GM23338 (cell line): ENCODE measurements around the gene PLD5. TPM values are rescaled to one million over a fixed set of nuclear protein-coding genes. Genes with fewer than 3 reads are reported as not detected.

ENCODE experiments used
- ATAC-seq: fragments of 200-7000 bp; cut with Tn5 transposase; 3 replicates; pipeline ENCODE4 v1.9.1; 2020
- DNase-seq: peaks from one replicate; pipeline ENCODE4 v3.0.0-alpha.2; 2015; ENCODE audit warnings: low spot score
- H2AFZ ChIP-seq: fragments of 200-600 bp; sonication (generic); 2 replicates; pipeline ENCODE4 v1.8.0; 2016; ENCODE audit warnings: antibody characterized with exemption, mild to moderate bottlenecking, moderate library complexity
- H3F3A ChIP-seq: fragments of 200-600 bp; sonication (generic); replicated peaks from 2 replicates; pipeline ENCODE4 v1.8.0; 2017; ENCODE audit warnings: antibody characterized with exemption, mixed run types, low read depth
- H3K27ac ChIP-seq: fragments of 200-600 bp; sonication (generic); 2 replicates; pipeline ENCODE4 v1.6.1; 2016; ENCODE audit warnings: low read depth
- H3K27me3 ChIP-seq: fragments of 200-600 bp; sonication (generic); 2 replicates; pipeline ENCODE4 v1.8.0; 2016; ENCODE audit warnings: mild to moderate bottlenecking, mixed run types, moderate library complexity; ENCODE audit not compliant: insufficient read depth
- H3K36me3 ChIP-seq: fragments of 200-600 bp; sonication (generic); 2 replicates; pipeline ENCODE4 v1.8.0; 2016; ENCODE audit warnings: mild to moderate bottlenecking; ENCODE audit not compliant: insufficient read depth
- H3K4me1 ChIP-seq: fragments of 200-600 bp; sonication (generic); 2 replicates; pipeline ENCODE4 v1.8.0; 2016; ENCODE audit warnings: mild to moderate bottlenecking, moderate library complexity; ENCODE audit not compliant: insufficient read depth
- H3K4me2 ChIP-seq: fragments of 200-600 bp; sonication (generic); 2 replicates; pipeline ENCODE4 v1.7.1; 2017; ENCODE audit warnings: mixed run types
- H3K4me3 ChIP-seq: fragments of 200-600 bp; sonication (generic); 2 replicates; pipeline ENCODE4 v1.6.1; 2016; ENCODE audit warnings: mixed run types
- H3K79me2 ChIP-seq: fragments of 200-600 bp; sonication (generic); replicated peaks from 2 replicates; pipeline ENCODE4 v1.8.0; 2017; ENCODE audit warnings: mild to moderate bottlenecking; ENCODE audit not compliant: insufficient read depth
- H3K9me2 ChIP-seq: fragments of 200-600 bp; sonication (generic); 2 replicates; pipeline ENCODE4 v1.8.0; 2017; ENCODE audit not compliant: insufficient read depth
- H4K20me1 ChIP-seq: fragments of 200-600 bp; sonication (generic); replicated peaks from 2 replicates; pipeline ENCODE4 v1.8.0; 2017; ENCODE audit warnings: mild to moderate bottlenecking; ENCODE audit not compliant: insufficient read depth
- H3K27ac Mint-ChIP-seq: 2 replicates; pipeline ENCODE4 v1.8.0; 2020; ENCODE audit warnings: inconsistent platforms, mild to moderate bottlenecking, moderate library complexity, mixed read lengths
- H3K27me3 Mint-ChIP-seq: 3 replicates; pipeline ENCODE4 v1.8.0; 2022; ENCODE audit warnings: low read depth, mild to moderate bottlenecking, moderate library complexity, mixed read lengths, inconsistent platforms; ENCODE audit not compliant: insufficient read depth, poor library complexity
- H3K36me3 Mint-ChIP-seq: 3 replicates; pipeline ENCODE4 v1.8.0; 2021; ENCODE audit warnings: low read depth, mild to moderate bottlenecking, inconsistent platforms, moderate library complexity, mixed read lengths
- H3K4me1 Mint-ChIP-seq: 3 replicates; pipeline ENCODE4 v1.8.0; 2020; ENCODE audit warnings: mild to moderate bottlenecking, inconsistent platforms, mixed read lengths
- H3K4me3 Mint-ChIP-seq: 3 replicates; pipeline ENCODE4 v1.8.0; 2021; ENCODE audit warnings: moderate library complexity, mild to moderate bottlenecking, inconsistent platforms, mixed read lengths
- H3K9me3 Mint-ChIP-seq: 3 replicates; pipeline ENCODE4 v1.8.0; 2020; ENCODE audit warnings: moderate library complexity, mild to moderate bottlenecking, inconsistent platforms, mixed read lengths
- CREB1 ChIP-seq: fragments of 250-450 bp; sonication (Bioruptor Pico); IDR thresholded peaks from 2 replicates; pipeline ENCODE4 v1.5.0; 2020; ENCODE audit warnings: low read depth, mild to moderate bottlenecking, moderate library complexity
- EZH2 ChIP-seq: fragments of 200-600 bp; sonication (generic); IDR thresholded peaks from one replicate; pipeline ENCODE4 v1.8.0; 2017; ENCODE audit warnings: antibody characterized with exemption, mild to moderate bottlenecking, low read depth; ENCODE audit not compliant: unreplicated experiment
- JUNB ChIP-seq: IDR thresholded peaks from one replicate; pipeline ENCODE4 v1.6.1; 2016; ENCODE audit warnings: antibody characterized with exemption; ENCODE audit not compliant: unreplicated experiment
- NANOG ChIP-seq: IDR thresholded peaks from 2 replicates; pipeline ENCODE4 v1.6.1; 2016; ENCODE audit warnings: antibody characterized with exemption, borderline replicate concordance
- POLR2AphosphoS5 ChIP-seq: IDR thresholded peaks from 2 replicates; pipeline ENCODE4 v1.6.1; 2016; ENCODE audit warnings: antibody characterized with exemption, low read depth
- STAT1 ChIP-seq: IDR thresholded peaks from one replicate; pipeline ENCODE4 v1.6.1; 2016; ENCODE audit warnings: antibody characterized with exemption; ENCODE audit not compliant: unreplicated experiment
- ZNF331 ChIP-seq: fragments of 250-450 bp; sonication (Bioruptor Pico); IDR thresholded peaks from 2 replicates; pipeline ENCODE4 v1.5.0; 2020; ENCODE audit warnings: low read depth, mild to moderate bottlenecking, moderate library complexity
- polyA plus RNA-seq: library from polyadenylated mRNA; unstranded; fragments of >200 nt; fragmentation: Nextera tagmentation; extraction: Ambion mirVana; gene quantifications from 2 replicates; pipeline ENCODE4 v1.2.1, GENCODE V29; 2016
- total RNA-seq: library from RNA; depleted of rRNA; stranded (reverse); fragments of >200 nt; shearing (Covaris generic); gene quantifications from 2 replicates; pipeline ENCODE4 v1.2.3, GENCODE V29; 2014
- TF ChIP-seq, protein P1 (sequence below), 2 experiments: fragments of 200-600 bp in 1 of 2; sonication (generic) in 1 of 2; conservative IDR thresholded peaks; 2 replicates each; pipeline versions ENCODE4 v1.5.1 to v1.6.1; 2016 to 2017; ENCODE audit warnings: antibody characterized with exemption in 2 of 2, low read depth in 2 of 2, mild to moderate bottlenecking in 2 of 2, moderate library complexity in 1 of 2
- TF ChIP-seq, protein P2 (sequence below): IDR thresholded peaks from 2 replicates; pipeline ENCODE4 v1.6.1; 2016; ENCODE audit warnings: antibody characterized with exemption
- TF ChIP-seq, protein P3 (sequence below): IDR thresholded peaks from one replicate; pipeline ENCODE4 v1.6.1; 2018; ENCODE audit warnings: antibody characterized with exemption; ENCODE audit not compliant: unreplicated experiment

PLD5 gene
- total and polyA plus RNA-seq, 2 experiments from 2014 or later: 5.5 to 5.8 TPM

DNA sequence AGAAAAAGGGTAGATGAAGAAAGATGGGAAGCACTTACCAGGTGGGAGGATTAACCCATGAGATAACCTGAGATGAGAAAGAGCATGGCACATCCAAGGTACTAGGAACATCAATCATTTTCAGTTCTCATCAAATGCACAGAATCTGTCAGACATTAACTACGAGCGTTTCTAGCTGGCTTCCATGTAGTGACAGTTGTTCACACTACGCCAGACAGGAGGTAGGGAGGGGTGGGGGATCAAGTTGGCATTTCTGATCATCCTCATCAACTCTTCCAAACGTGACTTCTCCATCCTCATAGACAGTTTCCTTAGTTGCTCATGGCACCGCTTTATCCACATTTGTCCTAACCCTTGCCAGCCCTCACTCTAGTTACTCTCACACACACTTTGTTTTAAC lies 120.2 kb downstream of the PLD5 start (continued):
- TF ChIP-seq, protein P1, sequence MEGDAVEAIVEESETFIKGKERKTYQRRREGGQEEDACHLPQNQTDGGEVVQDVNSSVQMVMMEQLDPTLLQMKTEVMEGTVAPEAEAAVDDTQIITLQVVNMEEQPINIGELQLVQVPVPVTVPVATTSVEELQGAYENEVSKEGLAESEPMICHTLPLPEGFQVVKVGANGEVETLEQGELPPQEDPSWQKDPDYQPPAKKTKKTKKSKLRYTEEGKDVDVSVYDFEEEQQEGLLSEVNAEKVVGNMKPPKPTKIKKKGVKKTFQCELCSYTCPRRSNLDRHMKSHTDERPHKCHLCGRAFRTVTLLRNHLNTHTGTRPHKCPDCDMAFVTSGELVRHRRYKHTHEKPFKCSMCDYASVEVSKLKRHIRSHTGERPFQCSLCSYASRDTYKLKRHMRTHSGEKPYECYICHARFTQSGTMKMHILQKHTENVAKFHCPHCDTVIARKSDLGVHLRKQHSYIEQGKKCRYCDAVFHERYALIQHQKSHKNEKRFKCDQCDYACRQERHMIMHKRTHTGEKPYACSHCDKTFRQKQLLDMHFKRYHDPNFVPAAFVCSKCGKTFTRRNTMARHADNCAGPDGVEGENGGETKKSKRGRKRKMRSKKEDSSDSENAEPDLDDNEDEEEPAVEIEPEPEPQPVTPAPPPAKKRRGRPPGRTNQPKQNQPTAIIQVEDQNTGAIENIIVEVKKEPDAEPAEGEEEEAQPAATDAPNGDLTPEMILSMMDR (conservative IDR thresholded peaks at IDR 0.05; ENCODE audit: low read depth in 2 of 2): no peak
- no peak for TF ChIP-seq POLR2AphosphoS5
- TF ChIP-seq ZNF331 (CRISPR knock-in tag): no peak
- TF ChIP-seq CREB1 (CRISPR knock-in tag): no peak

DNA sequence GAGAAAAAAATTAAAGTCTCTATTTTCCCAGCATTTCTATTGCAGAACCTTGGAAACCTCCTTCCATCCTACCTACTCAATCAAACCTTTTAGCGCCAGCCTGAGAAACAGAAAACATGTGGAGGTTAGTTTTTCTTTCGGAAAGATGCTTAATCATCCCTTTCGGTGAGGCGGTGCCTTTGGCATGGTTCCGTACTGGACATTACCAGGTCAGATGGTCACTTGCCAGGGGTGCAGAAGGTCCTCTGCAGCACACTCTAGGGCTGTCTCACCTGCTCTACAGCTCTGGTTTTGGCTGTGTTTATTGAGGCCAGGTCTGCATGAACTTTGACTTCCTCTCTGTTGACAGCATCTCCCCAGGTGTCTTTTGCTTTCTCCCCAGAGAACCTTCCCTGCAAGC lies 121.5 kb downstream of the PLD5 start:
- no peak for ATAC-seq
- H3K4me3 Mint-ChIP-seq: no peak overlapping the region
- peaks cover under 1% of the 10 kb centered on the region; the same call in 2 of the 3 replicates for H3K9me3 Mint-ChIP-seq
- Histone ChIP-seq H3K36me3 (no peaks in the 10 kb centered on the region), H3K4me1 (no peaks in the 10 kb centered on the region), H3K27ac (no peak overlapping the region), H3K9me2 (no peaks in the 10 kb centered on the region), H2AFZ (no peak overlapping the region), H3K79me2 (no peaks in the 10 kb centered on the region), H3K4me2 (no peak overlapping the region), H3K27me3 (no peaks in the 10 kb centered on the region), H3F3A (no peaks in the 10 kb centered on the region), H3K4me3 (no peak overlapping the region), H4K20me1 (no peaks in the 10 kb centered on the region; the same call in 1 of the 2 replicates)
- H3K4me1 Mint-ChIP-seq: peaks cover 2% of the 10 kb centered on the region; the same call in 1 of the 3 replicates
- DNase-seq: no peak
- no peaks in the 10 kb centered on the region for H3K27me3 Mint-ChIP-seq
- H3K27ac Mint-ChIP-seq: no peak overlapping the region
- H3K36me3 Mint-ChIP-seq: no peaks in the 10 kb centered on the region
- TF ChIP-seq JUNB: no peak
- TF ChIP-seq ZNF331 (CRISPR knock-in tag): no peak
- TF ChIP-seq, protein P2, sequence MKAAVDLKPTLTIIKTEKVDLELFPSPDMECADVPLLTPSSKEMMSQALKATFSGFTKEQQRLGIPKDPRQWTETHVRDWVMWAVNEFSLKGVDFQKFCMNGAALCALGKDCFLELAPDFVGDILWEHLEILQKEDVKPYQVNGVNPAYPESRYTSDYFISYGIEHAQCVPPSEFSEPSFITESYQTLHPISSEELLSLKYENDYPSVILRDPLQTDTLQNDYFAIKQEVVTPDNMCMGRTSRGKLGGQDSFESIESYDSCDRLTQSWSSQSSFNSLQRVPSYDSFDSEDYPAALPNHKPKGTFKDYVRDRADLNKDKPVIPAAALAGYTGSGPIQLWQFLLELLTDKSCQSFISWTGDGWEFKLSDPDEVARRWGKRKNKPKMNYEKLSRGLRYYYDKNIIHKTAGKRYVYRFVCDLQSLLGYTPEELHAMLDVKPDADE: no peak
- TF ChIP-seq, protein P1 (conservative IDR thresholded peaks at IDR 0.05; ENCODE audit: low read depth in 2 of 2): no peak
- TF ChIP-seq, protein P3, sequence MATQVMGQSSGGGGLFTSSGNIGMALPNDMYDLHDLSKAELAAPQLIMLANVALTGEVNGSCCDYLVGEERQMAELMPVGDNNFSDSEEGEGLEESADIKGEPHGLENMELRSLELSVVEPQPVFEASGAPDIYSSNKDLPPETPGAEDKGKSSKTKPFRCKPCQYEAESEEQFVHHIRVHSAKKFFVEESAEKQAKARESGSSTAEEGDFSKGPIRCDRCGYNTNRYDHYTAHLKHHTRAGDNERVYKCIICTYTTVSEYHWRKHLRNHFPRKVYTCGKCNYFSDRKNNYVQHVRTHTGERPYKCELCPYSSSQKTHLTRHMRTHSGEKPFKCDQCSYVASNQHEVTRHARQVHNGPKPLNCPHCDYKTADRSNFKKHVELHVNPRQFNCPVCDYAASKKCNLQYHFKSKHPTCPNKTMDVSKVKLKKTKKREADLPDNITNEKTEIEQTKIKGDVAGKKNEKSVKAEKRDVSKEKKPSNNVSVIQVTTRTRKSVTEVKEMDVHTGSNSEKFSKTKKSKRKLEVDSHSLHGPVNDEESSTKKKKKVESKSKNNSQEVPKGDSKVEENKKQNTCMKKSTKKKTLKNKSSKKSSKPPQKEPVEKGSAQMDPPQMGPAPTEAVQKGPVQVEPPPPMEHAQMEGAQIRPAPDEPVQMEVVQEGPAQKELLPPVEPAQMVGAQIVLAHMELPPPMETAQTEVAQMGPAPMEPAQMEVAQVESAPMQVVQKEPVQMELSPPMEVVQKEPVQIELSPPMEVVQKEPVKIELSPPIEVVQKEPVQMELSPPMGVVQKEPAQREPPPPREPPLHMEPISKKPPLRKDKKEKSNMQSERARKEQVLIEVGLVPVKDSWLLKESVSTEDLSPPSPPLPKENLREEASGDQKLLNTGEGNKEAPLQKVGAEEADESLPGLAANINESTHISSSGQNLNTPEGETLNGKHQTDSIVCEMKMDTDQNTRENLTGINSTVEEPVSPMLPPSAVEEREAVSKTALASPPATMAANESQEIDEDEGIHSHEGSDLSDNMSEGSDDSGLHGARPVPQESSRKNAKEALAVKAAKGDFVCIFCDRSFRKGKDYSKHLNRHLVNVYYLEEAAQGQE: no peak
- no peak for TF ChIP-seq NANOG
- TF ChIP-seq EZH2: no peak
- no peak for TF ChIP-seq CREB1 (CRISPR knock-in tag)
- TF ChIP-seq POLR2AphosphoS5: no peak
- TF ChIP-seq STAT1: no peak
